ENCODE measurements around the gene TPPP3. TPM values are rescaled to one million over a fixed set of nuclear protein-coding genes. Genes with fewer than 3 reads are reported as not detected.

TPPP3 gene
- total and polyA plus RNA-seq, 9 of the 15 experiments (the other 6 are each of a cell fraction or from before 2014, with no cell fraction given): 0.13 to 0.50 (median 0.36) TPM; not detected in 2

- no peak overlapping the region for H3K9ac ChIP-seq (ENCODE audit: insufficient read depth in 1 of 2, low read depth in 2 of 2, low read length in 2 of 2)
- in situ Hi-C loops (cut with MboI) (no loop called here), intact Hi-C loops (cut with micrococcal nuclease) (loop anchor here (10.0 kb wide), 1 partner anchor 48 kb away; the partner anchor contains the start of gene TPPP3)
- FAIRE-seq (no peak), ATAC-seq (no peak), DNase-seq (ENCODE audit: extremely low read depth in 1 of 4, low spot score in 3 of 4) (no peak)
- H3K79me2 ChIP-seq (ENCODE audit: control insufficient read depth, insufficient read depth, low read length): no peaks in the 10 kb centered on the region
- no peaks in the 10 kb centered on the region for H3K36me3 ChIP-seq (ENCODE audit: control insufficient read depth, insufficient read depth, low read length)
- H4K20me1 ChIP-seq (replicated peaks; ENCODE audit: control insufficient read depth, insufficient read depth, low read length): no peaks in the 10 kb centered on the region
- no peaks in the 10 kb centered on the region for H3K9me1 ChIP-seq (ENCODE audit: control insufficient read depth, insufficient read depth, low read length)
- no peak overlapping the region for H2AFZ ChIP-seq (ENCODE audit: low read depth, low read length)
- TF ChIP-seq MAX (CRISPR knock-in tag; IDR thresholded peaks at IDR 0.05): no peak
- TF ChIP-seq ZNF695 (CRISPR knock-in tag; IDR thresholded peaks at IDR 0.05): no peak
- H3K27ac ChIP-seq (ENCODE audit: extremely low read depth, low read depth, low read length): no peak overlapping the region
- CTCF ChIA-PET (ENCODE audit: low intra/inter-chr PET ratio): no interaction called here
- POLR2A ChIA-PET: interaction anchor here (0.7 to 1.6 kb wide), 2 partner anchors 61 to 86 kb away, joined by 3 read pairs; no protein-coding TSS in a partner anchor
- no peak overlapping the region for H3K4me2 ChIP-seq (ENCODE audit: insufficient read depth, low read length)
- 19% methylated on average over 3 of the region's 3 CpGs for WGBS (ENCODE audit: insufficient coverage, low coverage, missing lambda C conversion rate)
- BruUV-seq (replicated peaks): no TSS peak
- H3K27me3 ChIP-seq (ENCODE audit: control insufficient read depth in 2 of 2, insufficient read depth in 2 of 2, low read length in 2 of 2): 0 out of 5 replicates have a peak, but pooled peaks cover under 1 to 4% of the 10 kb centered on the region in 2 experiments
- H3K4me1 ChIP-seq (replicated peaks in 1 of 2; ENCODE audit: control insufficient read depth in 2 of 2, insufficient read depth in 2 of 2, low read length in 2 of 2): no peaks in the 10 kb centered on the region
- H3K4me3 ChIP-seq: no peak overlapping the region
- no peaks in the 10 kb centered on the region for H3K9me3 ChIP-seq (replicated peaks; ENCODE audit: control insufficient read depth, insufficient read depth, low read depth, low read length)
These were observed 47.0 kb downstream of the TPPP3 start for GRCh38 chr16:67346341-67346740.

GRCh38 chr16:67345401-67345800 lies 47.9 kb downstream of the TPPP3 start:
- CTCF ChIA-PET (ENCODE audit: low intra/inter-chr PET ratio): no interaction called here
- Histone ChIP-seq H3K27me3 (ENCODE audit: control insufficient read depth in 2 of 2, insufficient read depth in 2 of 2, low read length in 2 of 2) (0 out of 5 replicates have a peak, but pooled peaks cover 0 to 2% of the 10 kb centered on the region in 2 experiments), H3K79me2 (ENCODE audit: control insufficient read depth, insufficient read depth, low read length) (no peaks in the 10 kb centered on the region), H3K9me3 (replicated peaks; ENCODE audit: control insufficient read depth, insufficient read depth, low read depth, low read length) (no peaks in the 10 kb centered on the region), H4K20me1 (replicated peaks; ENCODE audit: control insufficient read depth, insufficient read depth, low read length) (no peaks in the 10 kb centered on the region), H3K27ac (ENCODE audit: extremely low read depth, low read depth, low read length) (no peak overlapping the region), H3K4me3 (no peak overlapping the region), H3K36me3 (ENCODE audit: control insufficient read depth, insufficient read depth, low read length) (no peaks in the 10 kb centered on the region), H3K9me1 (ENCODE audit: control insufficient read depth, insufficient read depth, low read length) (no peaks in the 10 kb centered on the region), H3K4me1 (replicated peaks in 1 of 2; ENCODE audit: control insufficient read depth in 2 of 2, insufficient read depth in 2 of 2, low read length in 2 of 2) (no peaks in the 10 kb centered on the region), H3K4me2 (ENCODE audit: insufficient read depth, low read length) (no peak overlapping the region), H2AFZ (ENCODE audit: low read depth, low read length) (no peak overlapping the region), H3K9ac (ENCODE audit: insufficient read depth in 1 of 2, low read depth in 2 of 2, low read length in 2 of 2) (no peak overlapping the region)
- WGBS (ENCODE audit: insufficient coverage, low coverage, missing lambda C conversion rate): 13% methylated on average over 1 of the region's 1 CpG
- no peak for ATAC-seq
- intact Hi-C loops (cut with micrococcal nuclease): loop anchor here (10.0 kb wide), 1 partner anchor 49 kb away; the partner anchor contains the start of gene TPPP3
- POLR2A ChIA-PET: no interaction called here
- in situ Hi-C loops (cut with MboI): no loop called here
- no TSS peak for BruUV-seq (replicated peaks)
- DNase-seq (ENCODE audit: extremely low read depth in 1 of 4, low spot score in 3 of 4): no peak
- no peak for FAIRE-seq
- no peak for TF ChIP-seq RNF219 (CRISPR knock-in tag; IDR thresholded peaks at IDR 0.05)
- TF ChIP-seq CLOCK (CRISPR knock-in tag; IDR thresholded peaks at IDR 0.05; ENCODE audit: borderline replicate concordance): no peak
- TF ChIP-seq E2F4 (CRISPR knock-in tag; IDR thresholded peaks at IDR 0.05; ENCODE audit: low read depth): no peak
- no peak for TF ChIP-seq E2F1 (CRISPR knock-in tag; IDR thresholded peaks at IDR 0.05)

Data from K562 (cell line).